GM12873 (cell line): ENCODE measurements around the gene SGCE.

Experiments used
- TF ChIP-seq, protein P1 (sequence below): IDR thresholded peaks from 2 replicates; pipeline ENCODE4 v1.5.1; 2012; ENCODE audit warnings: low read depth, mild to moderate bottlenecking, moderate library complexity, low read length, control low read depth; ENCODE audit not compliant: insufficient read depth; ENCODE audit errors: missing control alignments

The SGCE gene

DNA sequence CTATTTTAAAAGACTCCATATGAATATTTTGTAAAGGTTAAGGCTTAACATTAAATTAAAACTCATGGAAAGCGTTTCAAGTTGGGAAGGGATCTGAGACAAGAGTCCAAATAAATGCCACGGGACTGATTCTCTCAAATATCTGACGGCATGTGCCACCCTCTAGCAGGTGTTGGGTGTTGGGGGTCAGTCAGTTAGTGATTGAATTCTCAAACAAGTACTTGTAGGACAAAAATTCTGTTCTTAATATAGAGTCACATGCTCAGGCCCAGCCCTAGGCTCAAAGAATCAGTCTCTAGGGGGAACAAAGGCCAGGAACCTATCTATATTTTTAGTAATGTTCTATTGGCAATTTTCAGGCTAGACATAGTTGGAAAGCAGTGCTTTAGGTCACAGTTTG, 39.1 kb downstream of the SGCE start:
- TF ChIP-seq, protein P1, sequence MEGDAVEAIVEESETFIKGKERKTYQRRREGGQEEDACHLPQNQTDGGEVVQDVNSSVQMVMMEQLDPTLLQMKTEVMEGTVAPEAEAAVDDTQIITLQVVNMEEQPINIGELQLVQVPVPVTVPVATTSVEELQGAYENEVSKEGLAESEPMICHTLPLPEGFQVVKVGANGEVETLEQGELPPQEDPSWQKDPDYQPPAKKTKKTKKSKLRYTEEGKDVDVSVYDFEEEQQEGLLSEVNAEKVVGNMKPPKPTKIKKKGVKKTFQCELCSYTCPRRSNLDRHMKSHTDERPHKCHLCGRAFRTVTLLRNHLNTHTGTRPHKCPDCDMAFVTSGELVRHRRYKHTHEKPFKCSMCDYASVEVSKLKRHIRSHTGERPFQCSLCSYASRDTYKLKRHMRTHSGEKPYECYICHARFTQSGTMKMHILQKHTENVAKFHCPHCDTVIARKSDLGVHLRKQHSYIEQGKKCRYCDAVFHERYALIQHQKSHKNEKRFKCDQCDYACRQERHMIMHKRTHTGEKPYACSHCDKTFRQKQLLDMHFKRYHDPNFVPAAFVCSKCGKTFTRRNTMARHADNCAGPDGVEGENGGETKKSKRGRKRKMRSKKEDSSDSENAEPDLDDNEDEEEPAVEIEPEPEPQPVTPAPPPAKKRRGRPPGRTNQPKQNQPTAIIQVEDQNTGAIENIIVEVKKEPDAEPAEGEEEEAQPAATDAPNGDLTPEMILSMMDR, result no peak

DNA sequence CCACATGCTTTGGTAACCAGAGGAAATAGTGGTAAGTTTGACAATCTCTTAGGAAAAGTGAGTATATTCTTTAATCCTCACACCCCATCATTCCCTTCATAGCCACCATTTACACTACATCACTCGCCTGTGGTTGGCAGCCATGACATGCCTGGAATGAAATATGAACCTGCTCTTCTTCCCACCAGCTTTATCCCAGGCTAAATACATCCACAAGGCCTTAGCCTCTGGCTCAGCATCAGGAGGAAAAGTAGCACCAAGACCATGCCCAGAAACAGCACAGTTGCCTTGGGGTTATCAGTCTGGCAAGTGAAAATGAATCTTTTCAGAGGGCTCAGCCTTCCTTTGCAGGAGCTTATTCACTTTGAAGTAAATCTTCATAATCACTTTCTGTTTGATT, 40.3 kb downstream of the SGCE start:
- TF ChIP-seq, protein P1, result no peak

DNA sequence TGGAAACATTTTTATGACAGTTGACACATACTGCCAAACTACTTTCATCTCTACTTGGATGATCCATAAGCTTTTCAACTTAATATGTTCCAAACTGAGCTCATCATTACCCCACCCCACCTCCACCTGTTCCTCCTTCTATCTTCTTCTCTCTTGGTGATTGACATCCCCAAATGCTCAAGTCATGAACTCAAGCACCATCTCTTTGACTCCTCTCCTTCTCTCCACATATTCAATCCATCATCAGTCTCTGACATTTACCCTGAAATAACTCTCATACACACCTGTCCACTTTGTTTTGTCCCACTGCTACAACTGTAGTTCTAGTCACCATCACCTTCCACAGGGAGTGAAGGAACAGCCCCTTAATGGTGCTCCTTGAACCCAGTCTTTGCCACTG, 43.3 kb downstream of the SGCE start:
- TF ChIP-seq, protein P1, result no peak

DNA sequence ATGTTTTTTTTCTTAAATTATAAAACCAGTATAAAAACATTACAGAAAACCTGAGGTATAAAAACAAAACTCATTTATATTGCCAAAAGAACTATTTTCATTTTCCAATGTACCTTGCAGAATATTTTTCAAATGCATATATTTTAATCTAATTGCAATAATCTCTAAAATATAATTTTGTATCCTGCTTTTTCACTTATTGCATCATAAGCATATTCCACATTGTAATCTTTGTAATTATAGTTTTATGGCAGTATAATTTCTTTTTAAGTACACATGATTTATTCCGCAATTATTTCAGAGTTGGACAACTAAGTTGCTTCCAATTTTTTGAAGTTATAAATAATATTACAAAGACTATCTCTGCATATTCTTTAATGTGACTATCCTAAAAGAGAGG, 43.7 kb downstream of the SGCE start:
- TF ChIP-seq, protein P1, result no peak

DNA sequence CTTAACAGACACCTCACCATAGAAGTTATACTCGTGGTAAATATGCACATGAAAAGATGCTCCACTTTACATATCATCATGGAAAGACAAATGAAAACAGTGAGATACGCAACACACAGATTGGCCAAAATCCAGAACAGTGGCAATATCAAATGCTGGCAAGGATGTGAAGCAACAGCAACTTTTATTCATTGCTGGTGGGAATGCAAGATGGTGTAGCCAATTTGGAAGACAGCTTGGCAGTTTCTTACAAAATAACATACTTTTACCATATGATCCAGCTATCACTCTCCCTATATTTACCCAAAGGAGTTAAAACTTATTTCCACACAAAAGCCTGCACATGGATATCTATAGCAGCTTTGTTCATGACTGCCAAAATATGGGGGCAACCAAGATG, 46.4 kb downstream of the SGCE start:
- TF ChIP-seq, protein P1, result no peak

DNA sequence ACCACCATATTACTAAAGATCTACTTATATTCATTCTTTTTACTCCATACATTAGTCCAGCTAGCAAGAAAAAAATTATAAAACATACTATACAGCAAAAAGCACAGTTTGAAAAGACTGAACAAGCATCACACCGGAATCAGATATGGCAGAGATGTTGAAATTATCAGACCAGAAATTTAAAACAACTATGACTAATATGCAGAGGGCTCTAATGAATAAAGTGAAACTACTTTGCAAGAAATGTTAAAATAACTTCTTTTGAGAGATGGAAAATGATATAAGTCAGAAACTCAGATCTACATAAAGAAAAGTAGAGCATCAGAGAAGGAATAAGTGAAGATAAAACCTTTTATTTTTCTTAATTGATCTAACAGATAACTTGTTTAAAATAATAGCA, 50.9 kb downstream of the SGCE start:
- TF ChIP-seq, protein P1, result no peak

DNA sequence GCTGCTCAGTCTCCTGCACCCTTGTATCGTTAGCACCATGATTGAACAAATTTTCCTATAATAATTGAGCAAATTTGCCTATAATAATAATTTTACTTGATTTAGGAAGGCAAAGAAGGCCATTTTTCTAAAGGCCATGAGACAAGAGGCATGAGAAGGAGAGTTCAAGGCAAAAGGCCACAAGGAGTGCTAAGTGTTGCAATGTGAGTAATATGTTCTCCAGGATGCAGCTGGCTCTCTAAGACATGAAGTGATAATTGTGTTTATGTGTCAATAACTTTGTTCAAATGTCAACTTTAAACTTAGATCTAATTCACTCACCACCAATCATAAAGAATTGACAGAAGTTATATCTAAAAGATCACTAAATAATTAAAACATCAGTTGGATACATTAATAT, 53.8 kb downstream of the SGCE start:
- TF ChIP-seq, protein P1, result no peak
